Osteocyte (in vitro differentiated cells): ENCODE data around the gene TANGO6. TPM values are rescaled to one million over a fixed set of nuclear protein-coding genes. Genes with fewer than 3 reads are reported as not detected.

ENCODE experiments used
- DNase-seq: peaks from one replicate; pipeline ENCODE4 v3.0.0; 2021; ENCODE audit warnings: mixed read lengths; ENCODE audit not compliant: unreplicated experiment; ENCODE audit errors: extremely low spot score
- H3K27ac Mint-ChIP-seq: one replicate; pipeline ENCODE4 v1.8.0; 2021; ENCODE audit warnings: mild to moderate bottlenecking, mixed read lengths; ENCODE audit not compliant: unreplicated experiment
- H3K27me3 Mint-ChIP-seq: one replicate; pipeline ENCODE4 v1.8.0; 2021; ENCODE audit warnings: mixed read lengths; ENCODE audit not compliant: unreplicated experiment
- H3K36me3 Mint-ChIP-seq: one replicate; pipeline ENCODE4 v1.8.0; 2021; ENCODE audit warnings: mixed read lengths; ENCODE audit not compliant: unreplicated experiment
- H3K4me1 Mint-ChIP-seq: one replicate; pipeline ENCODE4 v1.8.0; 2021; ENCODE audit warnings: mixed read lengths; ENCODE audit not compliant: unreplicated experiment
- H3K4me3 Mint-ChIP-seq: one replicate; pipeline ENCODE4 v1.8.0; 2021; ENCODE audit warnings: mild to moderate bottlenecking, moderate library complexity, mixed read lengths; ENCODE audit not compliant: unreplicated experiment
- H3K9me3 Mint-ChIP-seq: one replicate; pipeline ENCODE4 v1.8.0; 2021; ENCODE audit warnings: mixed read lengths; ENCODE audit not compliant: unreplicated experiment
- total RNA-seq: library from RNA; stranded (reverse); gene quantifications from 2 replicates; pipeline ENCODE4 v1.2.1, GENCODE V29; 2021
- TF ChIP-seq, protein P1 (sequence below): fragments of 200-600 bp; sonication (generic); IDR thresholded peaks from 2 replicates; pipeline ENCODE4 v1.5.0; 2021; ENCODE audit warnings: antibody characterized with exemption, mild to moderate bottlenecking, moderate library complexity

The TANGO6 gene
- total RNA-seq, 1 donor from 2014 or later, result 11.9 TPM

- no peak for DNase-seq
- no peak overlapping the region for H3K27ac Mint-ChIP-seq
- no peaks in the 10 kb centered on the region for H3K27me3 Mint-ChIP-seq
- no peak overlapping the region for H3K4me3 Mint-ChIP-seq
- H3K4me1 Mint-ChIP-seq, result no peaks in the 10 kb centered on the region
- H3K9me3 Mint-ChIP-seq, result no peaks in the 10 kb centered on the region
- peaks cover 4% of the 10 kb centered on the region for H3K36me3 Mint-ChIP-seq
- TF ChIP-seq, protein P1, sequence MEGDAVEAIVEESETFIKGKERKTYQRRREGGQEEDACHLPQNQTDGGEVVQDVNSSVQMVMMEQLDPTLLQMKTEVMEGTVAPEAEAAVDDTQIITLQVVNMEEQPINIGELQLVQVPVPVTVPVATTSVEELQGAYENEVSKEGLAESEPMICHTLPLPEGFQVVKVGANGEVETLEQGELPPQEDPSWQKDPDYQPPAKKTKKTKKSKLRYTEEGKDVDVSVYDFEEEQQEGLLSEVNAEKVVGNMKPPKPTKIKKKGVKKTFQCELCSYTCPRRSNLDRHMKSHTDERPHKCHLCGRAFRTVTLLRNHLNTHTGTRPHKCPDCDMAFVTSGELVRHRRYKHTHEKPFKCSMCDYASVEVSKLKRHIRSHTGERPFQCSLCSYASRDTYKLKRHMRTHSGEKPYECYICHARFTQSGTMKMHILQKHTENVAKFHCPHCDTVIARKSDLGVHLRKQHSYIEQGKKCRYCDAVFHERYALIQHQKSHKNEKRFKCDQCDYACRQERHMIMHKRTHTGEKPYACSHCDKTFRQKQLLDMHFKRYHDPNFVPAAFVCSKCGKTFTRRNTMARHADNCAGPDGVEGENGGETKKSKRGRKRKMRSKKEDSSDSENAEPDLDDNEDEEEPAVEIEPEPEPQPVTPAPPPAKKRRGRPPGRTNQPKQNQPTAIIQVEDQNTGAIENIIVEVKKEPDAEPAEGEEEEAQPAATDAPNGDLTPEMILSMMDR, result no peak
Observed at GRCh38 chr16:69087161-69087581, 243.8 kb downstream of the TANGO6 start.

- TF ChIP-seq, protein P1, result no peak
- Mint-ChIP-seq H3K36me3 (peaks cover 4% of the 10 kb centered on the region), H3K4me3 (no peak overlapping the region), H3K27ac (no peak overlapping the region), H3K9me3 (no peaks in the 10 kb centered on the region), H3K4me1 (no peaks in the 10 kb centered on the region), H3K27me3 (no peaks in the 10 kb centered on the region)
- DNase-seq, result no peak
Observed at GRCh38 chr16:69088684-69089083, 245.4 kb downstream of the TANGO6 start.

- TF ChIP-seq, protein P1, result no peak
- Mint-ChIP-seq H3K36me3 (peaks cover 4% of the 10 kb centered on the region), H3K27ac (no peak overlapping the region), H3K4me3 (no peak overlapping the region), H3K9me3 (no peaks in the 10 kb centered on the region), H3K4me1 (peaks cover 4% of the 10 kb centered on the region), H3K27me3 (no peaks in the 10 kb centered on the region)
- DNase-seq, result no peak
Observed at GRCh38 chr16:69089091-69089910, 246.0 kb downstream of the TANGO6 start.

GRCh38 chr16:69093974-69094373 lies 250.6 kb downstream of the TANGO6 start:
- no peaks in the 10 kb centered on the region for H3K9me3 Mint-ChIP-seq
- TF ChIP-seq, protein P1, result no peak
- H3K27ac Mint-ChIP-seq, result no peak overlapping the region
- no peaks in the 10 kb centered on the region for H3K27me3 Mint-ChIP-seq
- DNase-seq, result no peak
- H3K36me3 Mint-ChIP-seq, result no peaks in the 10 kb centered on the region
- peaks cover 9% of the 10 kb centered on the region for H3K4me1 Mint-ChIP-seq
- H3K4me3 Mint-ChIP-seq, result no peak overlapping the region

DNA sequence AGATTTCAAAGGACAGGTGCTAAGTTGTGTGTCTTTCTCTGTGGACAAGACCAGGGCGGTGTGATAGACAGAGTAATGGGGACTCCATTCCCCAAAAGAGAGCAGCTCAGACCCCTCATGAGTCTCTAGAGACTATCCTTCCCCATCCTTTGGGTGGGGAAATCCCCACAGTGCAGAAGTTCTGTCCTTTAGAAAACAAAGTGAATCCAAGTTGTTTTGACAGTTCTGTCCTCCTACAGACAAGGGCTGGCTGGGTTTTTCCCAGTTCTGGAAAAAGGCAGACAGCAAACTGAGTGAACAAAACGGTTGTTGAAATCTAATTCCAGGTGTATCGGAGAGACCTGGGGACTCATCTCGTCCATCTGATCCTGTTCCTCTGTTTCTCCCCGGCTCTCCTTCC lies 251.2 kb downstream of the TANGO6 start:
- no peak for DNase-seq
- Mint-ChIP-seq H3K27me3 (no peaks in the 10 kb centered on the region), H3K4me3 (no peak overlapping the region), H3K4me1 (peaks cover 9% of the 10 kb centered on the region), H3K27ac (no peak overlapping the region), H3K9me3 (no peaks in the 10 kb centered on the region), H3K36me3 (no peaks in the 10 kb centered on the region)
- TF ChIP-seq, protein P1, result no peak
